ENCODE measurements around the gene NOXO1.
"Not testable (repeated sequence)": the region's sequence is repeated elsewhere in the genome, so short reads cannot be mapped to it uniquely, and the experiment has no call there.

NOXO1 gene

DNA sequence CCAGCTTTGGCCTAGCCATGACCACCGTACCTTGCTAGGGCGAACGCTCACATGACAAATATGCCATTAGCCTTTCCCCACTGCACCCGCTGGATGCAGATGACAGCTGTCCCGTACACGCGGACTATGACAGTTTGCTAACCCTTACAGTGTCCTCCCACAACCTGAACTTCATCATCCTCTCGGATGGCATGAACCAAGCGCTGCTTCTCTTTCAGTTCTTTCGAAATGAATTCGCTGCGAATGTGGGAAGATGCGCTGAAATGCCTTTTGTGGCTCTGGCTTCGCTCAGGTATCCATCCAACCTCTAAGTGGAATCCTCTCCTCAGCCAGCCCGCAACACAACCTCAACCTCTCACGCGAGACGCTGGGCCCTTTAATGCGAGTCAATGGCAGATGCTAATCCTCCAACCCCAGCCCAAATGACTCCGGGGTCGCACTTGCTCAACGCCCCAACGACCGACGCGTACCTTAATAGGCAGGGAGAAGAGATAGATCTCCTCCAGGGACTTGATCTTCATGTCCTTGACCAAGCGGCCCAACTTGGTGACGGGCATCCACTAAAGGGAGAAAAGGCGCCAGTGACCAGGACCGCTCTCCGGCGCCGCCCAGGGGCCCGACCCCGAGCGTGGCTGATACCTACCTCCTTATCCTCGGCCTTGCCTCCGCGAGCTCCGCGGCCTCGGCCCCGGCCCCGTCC is 17.3 kb downstream of the NOXO1 start:
- ChIA-PET CTCF (no interaction called here), POLR2A (ENCODE audit: low non-redundant PET) (interaction anchor here (0.5 to 1.9 kb wide), 6 partner anchors 12 to 1204 kb away, joined by 3 to 8 read pairs (median 3); no protein-coding TSS in a partner anchor)
- peak overlapping the region; percentile 94 for H3K27ac ChIP-seq
- no peak for DNase-seq (ENCODE audit: low spot score)
- no peak for TF ChIP-seq CTCF (conservative IDR thresholded peaks at IDR 0.05; ENCODE audit: low read depth)

DNA sequence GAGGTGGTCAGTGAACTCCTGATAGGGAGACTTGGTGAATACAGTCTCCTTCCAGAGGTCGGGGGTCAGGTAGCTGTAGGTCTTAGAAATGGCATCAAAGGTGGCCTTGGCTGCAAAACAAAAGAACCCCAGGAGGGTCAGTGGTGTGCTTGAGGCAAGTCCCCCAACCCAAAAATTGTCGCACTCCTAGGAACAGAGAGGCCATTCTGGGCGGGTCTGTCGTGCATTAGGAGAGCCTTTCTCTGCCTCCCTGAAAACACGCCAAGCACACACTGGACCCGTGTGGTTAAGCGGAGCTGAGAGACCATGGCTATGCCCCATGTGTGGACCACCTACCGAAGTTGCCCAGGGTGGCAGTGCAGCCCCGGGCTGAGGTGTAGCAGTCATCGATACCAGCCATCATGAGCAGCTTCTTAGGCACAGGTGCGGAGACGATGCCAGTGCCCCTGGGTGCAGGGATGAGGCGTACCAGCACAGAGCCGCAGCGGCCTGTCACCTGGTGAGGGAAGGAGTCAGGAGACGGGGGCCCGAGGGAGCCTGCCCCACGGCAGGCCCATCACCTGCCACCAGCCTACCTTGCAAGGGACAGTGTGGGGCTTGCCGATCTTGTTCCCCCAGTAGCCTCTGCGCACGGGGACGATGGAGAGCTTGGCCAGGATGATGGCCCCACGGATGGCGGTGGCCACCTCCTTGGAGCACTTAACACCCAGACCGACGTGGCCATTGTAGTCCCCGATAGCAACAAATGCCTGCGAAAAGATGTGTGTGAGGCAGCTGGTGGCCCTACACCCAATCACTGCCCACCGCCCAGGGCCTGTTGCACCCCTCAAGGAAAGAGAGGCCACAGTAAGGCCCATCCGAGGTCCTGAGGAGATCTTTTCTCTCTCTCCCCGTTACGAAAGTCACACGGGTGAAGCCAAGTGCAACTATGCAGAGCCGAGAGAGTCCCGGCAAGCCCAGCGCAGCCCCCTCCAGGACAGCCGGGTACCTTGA is 18.8 kb downstream of the NOXO1 start:
- POLR2A ChIA-PET (ENCODE audit: low non-redundant PET); CTCF ChIA-PET; DNase-seq (ENCODE audit: low spot score): not testable (repeated sequence)
- peak overlapping the region; percentile 94 for H3K27ac ChIP-seq

DNA sequence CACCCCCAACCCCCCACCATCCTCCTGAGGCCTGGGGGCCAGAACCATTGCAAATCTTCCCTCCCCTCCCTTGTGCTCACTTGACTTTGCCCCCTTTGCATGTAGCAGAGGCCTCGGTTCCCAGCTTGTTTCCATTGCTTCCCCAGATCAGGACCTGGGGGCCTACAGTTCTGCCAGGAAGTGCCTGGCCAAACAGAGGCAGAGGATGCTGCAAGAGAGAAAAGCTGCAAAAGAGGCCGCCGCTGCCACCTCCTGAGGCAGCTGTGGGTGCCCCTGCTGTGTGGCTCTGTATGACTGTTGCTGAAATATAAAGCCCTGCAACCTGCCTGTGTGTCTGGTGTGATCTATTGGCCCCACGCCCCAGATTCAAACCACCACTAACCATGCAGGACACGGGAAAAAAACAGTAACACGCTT is 19.6 kb downstream of the NOXO1 start:
- TF ChIP-seq CTCF (conservative IDR thresholded peaks at IDR 0.05; ENCODE audit: low read depth) = no peak
- CTCF ChIA-PET = no interaction called here
- POLR2A ChIA-PET (ENCODE audit: low non-redundant PET) = no interaction called here
- DNase-seq (ENCODE audit: low spot score) = no peak
- peak overlapping the region; percentile 94 for H3K27ac ChIP-seq

GRCh38 chr16:1960665-1961630 is 20.3 kb downstream of the NOXO1 start:
- TF ChIP-seq CTCF (conservative IDR thresholded peaks at IDR 0.05; ENCODE audit: low read depth) = no peak
- no peak for DNase-seq (ENCODE audit: low spot score)
- peak overlapping the region; percentile 94 for H3K27ac ChIP-seq
- POLR2A ChIA-PET (ENCODE audit: low non-redundant PET) = no interaction called here
- CTCF ChIA-PET = interaction anchor here (0.6 kb wide), 1 partner anchor 134 kb away, joined by 3 read pairs; no protein-coding TSS in a partner anchor

GRCh38 chr16:1959269-1960039 is 21.8 kb downstream of the NOXO1 start, which contains the start of gene NDUFB10:
Gene NDUFB10 (plus strand): TSS chr16:1959538. CDS start chr16:1959625, 87 bp downstream.
- POLR2A ChIA-PET (ENCODE audit: low non-redundant PET) = interaction anchor here (0.6 kb wide), 1 partner anchor 16 kb away, joined by 3 read pairs; no protein-coding TSS in a partner anchor
- CTCF ChIA-PET = no interaction called here
- H3K27ac ChIP-seq = peak within 1 kb of the TSS; percentile 94

More at GRCh38 chr16:1959269-1960039, 21.8 kb downstream of the NOXO1 start, which contains the start of gene NDUFB10:
- DNase-seq (ENCODE audit: low spot score) = no peak
- TF ChIP-seq CTCF (conservative IDR thresholded peaks at IDR 0.05; ENCODE audit: low read depth) = peak; percentile 90

All from RWPE1 (cell line).